Tibial nerve (tissue), 4 donors: Measurements from ENCODE around the gene SUMO3. TPM values are rescaled to one million over a fixed set of nuclear protein-coding genes. Genes with fewer than 3 reads are reported as not detected.

Experiments
- DNase-seq, 2 donors: peaks; one replicate each; pipeline ENCODE4 v3.0.0-alpha.2; 2019; ENCODE audit warnings: low spot score in 2 of 2
- H3K27ac ChIP-seq, 4 donors: fragments of 200-600 bp; sonication (generic) in 3 of 4; one replicate each; pipeline ENCODE4 v1.5.1; 2017 to 2019; ENCODE audit warnings: mild to moderate bottlenecking in 1 of 4
- H3K27me3 ChIP-seq, 2 donors: fragments of 200-600 bp; sonication (generic) in 1 of 2; one replicate each; pipeline versions ENCODE4 v1.5.1 to v1.6.0; 2017 to 2019
- H3K36me3 ChIP-seq, 3 donors: fragments of 200-600 bp; sonication (generic); one replicate each; pipeline ENCODE4 v1.5.1; 2018 to 2019
- H3K4me1 ChIP-seq, 4 donors: fragments of 200-600 bp; sonication (generic) in 3 of 4; one replicate each; pipeline ENCODE4 v1.5.1; 2017 to 2019
- H3K4me3 ChIP-seq, 4 donors: fragments of 200-600 bp; sonication (generic) in 3 of 4; one replicate each; pipeline ENCODE4 v1.5.1; 2017 to 2019; ENCODE audit warnings: mild to moderate bottlenecking in 1 of 4, moderate library complexity in 1 of 4
- H3K9me3 ChIP-seq, 4 donors: fragments of 200-600 bp; sonication (generic) in 3 of 4; one replicate each; pipeline ENCODE4 v1.5.1; 2017 to 2019
- CTCF ChIP-seq, 5 experiments: fragments of 200-600 bp in 3 of 5; fragments of 450-650 bp in 2 of 5; sonication (generic) in 3 of 5; IDR thresholded peaks; one replicate each; pipeline ENCODE4 v1.5.1; 2016 to 2019; ENCODE audit warnings: antibody characterized with exemption in 5 of 5, mild to moderate bottlenecking in 3 of 5, moderate library complexity in 2 of 5
- EP300 ChIP-seq, 2 donors: sonication (generic); formaldehyde crosslinking; IDR thresholded peaks; one replicate each; pipeline ENCODE4 v1.6.1; 2017; ENCODE audit warnings: antibody characterized with exemption in 2 of 2, mild to moderate bottlenecking in 1 of 2
- POLR2A ChIP-seq, 2 donors: fragments of 450-650 bp; IDR thresholded peaks; one replicate each; pipeline ENCODE4 v1.6.1; 2017; ENCODE audit warnings: antibody characterized with exemption in 2 of 2, mild to moderate bottlenecking in 2 of 2, moderate library complexity in 2 of 2
- WGBS, 2 donors: methylation state at CpG; one replicate each; pipeline ENCODE4 v1.1.5; 2018; 5-methylcytosine and 5-hydroxymethylcytosine counted together
- total RNA-seq, 4 donors: library from RNA; depleted of rRNA; stranded (reverse); fragments of >200 nt; gene quantifications; one replicate each; pipeline ENCODE4 v1.1.0, GENCODE V29; 2016

Gene SUMO3
- total RNA-seq, 4 donors from 2014 or later = 59.9 to 70.8 (median 62.1) TPM

GRCh38 chr21:44790368-44790767, 27.5 kb downstream of the SUMO3 start:
- no peak for DNase-seq
- TF ChIP-seq POLR2A (IDR thresholded peaks at IDR 0.05) (no peak), CTCF (IDR thresholded peaks at IDR 0.05) (no peak), EP300 (IDR thresholded peaks at IDR 0.05) (no peak)
- Histone ChIP-seq H3K4me3 (no peak overlapping the region), H3K9me3 (no peaks in the 10 kb centered on the region), H3K4me1 (peaks cover 0 to 45% (median 4%) of the 10 kb centered on the region in 4 donors), H3K27me3 (no peaks in the 10 kb centered on the region), H3K27ac (no peak overlapping the region), H3K36me3 (no peaks in the 10 kb centered on the region)
- 94 to 96% methylated on average over 3 of the region's 3 CpGs for WGBS, 2 donors

GRCh38 chr21:44789880-44790279, 28.0 kb downstream of the SUMO3 start:
- 60 to 62% methylated on average over 1 of the region's 1 CpG for WGBS, 2 donors
- Histone ChIP-seq H3K27ac (no peak overlapping the region), H3K4me3 (no peak overlapping the region), H3K27me3 (no peaks in the 10 kb centered on the region), H3K36me3 (peaks cover 0 to 5% (median 0%) of the 10 kb centered on the region in 3 donors), H3K4me1 (peaks cover 0 to 48% (median 4%) of the 10 kb centered on the region in 4 donors), H3K9me3 (no peaks in the 10 kb centered on the region)
- no peak for DNase-seq
- TF ChIP-seq POLR2A (IDR thresholded peaks at IDR 0.05) (no peak), EP300 (IDR thresholded peaks at IDR 0.05) (no peak), CTCF (IDR thresholded peaks at IDR 0.05) (no peak)

GRCh38 chr21:44785620-44786335, 32.1 kb downstream of the SUMO3 start:
- Histone ChIP-seq H3K4me3 (no peak overlapping the region), H3K36me3 (peaks cover 0 to 33% (median 0%) of the 10 kb centered on the region in 3 donors), H3K4me1 (peaks cover 0 to 20% (median 0%) of the 10 kb centered on the region in 4 donors), H3K27ac (no peak overlapping the region), H3K27me3 (no peaks in the 10 kb centered on the region), H3K9me3 (no peaks in the 10 kb centered on the region)
- no peak for DNase-seq
- TF ChIP-seq EP300 (IDR thresholded peaks at IDR 0.05) (no peak), POLR2A (IDR thresholded peaks at IDR 0.05) (no peak), CTCF (IDR thresholded peaks at IDR 0.05) (no peak)
- WGBS, 2 donors = 60 to 68% methylated on average over 13 of the region's 13 CpGs

GRCh38 chr21:44784810-44785209, 33.1 kb downstream of the SUMO3 start:
- TF ChIP-seq EP300 (IDR thresholded peaks at IDR 0.05) (no peak), POLR2A (IDR thresholded peaks at IDR 0.05) (no peak), CTCF (IDR thresholded peaks at IDR 0.05) (no peak)
- Histone ChIP-seq H3K4me3 (no peak overlapping the region), H3K36me3 (peaks cover 0 to 33% (median 0%) of the 10 kb centered on the region in 3 donors), H3K4me1 (peaks cover 0 to 26% (median 0%) of the 10 kb centered on the region in 4 donors), H3K27me3 (no peaks in the 10 kb centered on the region), H3K9me3 (no peaks in the 10 kb centered on the region), H3K27ac (no peak overlapping the region)
- no peak for DNase-seq
- 94 to 95% methylated on average over 6 of the region's 6 CpGs for WGBS, 2 donors

GRCh38 chr21:44783020-44783696, 34.7 kb downstream of the SUMO3 start:
- WGBS, 2 donors = 87 to 97% methylated on average over 5 of the region's 5 CpGs
- Histone ChIP-seq H3K9me3 (no peaks in the 10 kb centered on the region), H3K4me1 (peaks cover 0 to 30% (median 2%) of the 10 kb centered on the region in 4 donors), H3K36me3 (peaks cover 0 to 33% (median 0%) of the 10 kb centered on the region in 3 donors), H3K27me3 (no peaks in the 10 kb centered on the region), H3K4me3 (no peak overlapping the region), H3K27ac (no peak overlapping the region)
- no peak for DNase-seq
- TF ChIP-seq EP300 (IDR thresholded peaks at IDR 0.05) (no peak), CTCF (IDR thresholded peaks at IDR 0.05) (no peak), POLR2A (IDR thresholded peaks at IDR 0.05) (no peak)
